ENCODE measurements around the gene CFAP58.

Gene CFAP58

DNA sequence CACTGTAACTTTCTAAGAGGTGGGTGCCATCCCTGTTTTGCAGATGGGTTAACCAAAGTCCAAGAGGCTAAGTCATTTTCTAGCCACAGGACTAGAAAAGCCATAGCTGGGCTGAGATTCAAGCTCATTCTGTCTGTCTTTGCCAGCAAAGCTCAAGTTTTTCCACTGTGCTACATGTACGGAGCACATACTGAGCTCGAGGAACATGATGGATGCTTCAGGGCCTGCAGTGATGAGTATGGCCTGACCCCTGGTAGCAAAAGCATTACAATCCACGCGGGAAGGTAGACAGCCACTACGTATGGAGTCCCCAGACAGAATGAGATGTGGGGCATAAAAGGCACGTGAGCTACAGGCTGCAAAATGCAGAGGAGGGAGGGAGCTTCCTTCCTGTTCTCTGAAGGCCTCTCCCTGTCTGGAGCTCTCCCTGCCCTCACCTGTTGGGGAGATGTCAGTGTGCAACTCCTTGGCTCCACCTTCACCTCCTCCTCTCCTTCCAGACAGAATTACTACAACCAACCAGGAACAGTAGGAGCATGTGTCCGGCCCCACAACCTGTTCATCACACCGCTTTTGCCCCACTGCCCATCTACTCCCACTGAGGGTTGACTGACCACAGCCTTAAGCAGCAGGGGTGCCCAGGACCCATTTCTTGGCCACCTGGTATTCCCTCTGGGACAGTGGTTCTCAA lies 31.8 kb upstream of the CFAP58 start:
- peaks cover 11% of the 10 kb centered on the region for H3K4me1 ChIP-seq (ENCODE audit: low read depth, poor library complexity, severe bottlenecking)

DNA sequence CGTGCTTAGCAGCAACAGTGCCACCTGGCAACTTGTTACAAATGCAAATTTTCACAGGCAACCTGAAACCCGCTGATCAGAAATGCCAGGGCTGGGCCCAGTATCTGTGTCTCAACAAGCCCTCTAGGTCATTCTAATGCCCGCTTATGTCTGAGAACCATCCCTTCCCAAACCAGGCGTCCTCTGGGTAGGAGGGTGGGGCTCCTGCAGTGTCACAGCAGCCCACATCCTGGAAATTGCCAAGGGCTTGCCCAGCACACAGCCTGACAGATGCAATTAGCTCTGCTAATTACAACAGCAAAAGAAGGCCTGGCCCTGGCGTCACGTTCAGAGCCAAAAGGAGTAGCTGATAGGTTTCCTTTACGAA lies 31.2 kb upstream of the CFAP58 start:
- Histone ChIP-seq H3K27ac (no peak overlapping the region), H4K20me1 (ENCODE audit: insufficient read depth) (no peaks in the 10 kb centered on the region)

More for the DNA sequence above, 31.8 kb upstream of the CFAP58 start:
- H3K27me3 ChIP-seq (ENCODE audit: insufficient read depth, low read depth) = no peaks in the 10 kb centered on the region
- TF ChIP-seq, protein P1, sequence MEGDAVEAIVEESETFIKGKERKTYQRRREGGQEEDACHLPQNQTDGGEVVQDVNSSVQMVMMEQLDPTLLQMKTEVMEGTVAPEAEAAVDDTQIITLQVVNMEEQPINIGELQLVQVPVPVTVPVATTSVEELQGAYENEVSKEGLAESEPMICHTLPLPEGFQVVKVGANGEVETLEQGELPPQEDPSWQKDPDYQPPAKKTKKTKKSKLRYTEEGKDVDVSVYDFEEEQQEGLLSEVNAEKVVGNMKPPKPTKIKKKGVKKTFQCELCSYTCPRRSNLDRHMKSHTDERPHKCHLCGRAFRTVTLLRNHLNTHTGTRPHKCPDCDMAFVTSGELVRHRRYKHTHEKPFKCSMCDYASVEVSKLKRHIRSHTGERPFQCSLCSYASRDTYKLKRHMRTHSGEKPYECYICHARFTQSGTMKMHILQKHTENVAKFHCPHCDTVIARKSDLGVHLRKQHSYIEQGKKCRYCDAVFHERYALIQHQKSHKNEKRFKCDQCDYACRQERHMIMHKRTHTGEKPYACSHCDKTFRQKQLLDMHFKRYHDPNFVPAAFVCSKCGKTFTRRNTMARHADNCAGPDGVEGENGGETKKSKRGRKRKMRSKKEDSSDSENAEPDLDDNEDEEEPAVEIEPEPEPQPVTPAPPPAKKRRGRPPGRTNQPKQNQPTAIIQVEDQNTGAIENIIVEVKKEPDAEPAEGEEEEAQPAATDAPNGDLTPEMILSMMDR (conservative IDR thresholded peaks at IDR 0.05; ENCODE audit: low read depth, low read length) = no peak
- H3K79me2 ChIP-seq (ENCODE audit: insufficient read depth, low read depth) = no peaks in the 10 kb centered on the region
- no peak overlapping the region for H3K27ac ChIP-seq
- no peak overlapping the region; the same call in 1 of the 2 replicates for H3K4me2 ChIP-seq
- no peak overlapping the region for H3K4me3 ChIP-seq (IDR thresholded peaks at IDR 0.05; ENCODE audit: insufficient read depth, low read depth, low read length)
- no peak overlapping the region for H3K9ac ChIP-seq
- no peaks in the 10 kb centered on the region for H3K36me3 ChIP-seq (ENCODE audit: insufficient read depth)
- H4K20me1 ChIP-seq (ENCODE audit: insufficient read depth) = no peaks in the 10 kb centered on the region
- H2AFZ ChIP-seq (ENCODE audit: low read depth) = no peak overlapping the region

DNA sequence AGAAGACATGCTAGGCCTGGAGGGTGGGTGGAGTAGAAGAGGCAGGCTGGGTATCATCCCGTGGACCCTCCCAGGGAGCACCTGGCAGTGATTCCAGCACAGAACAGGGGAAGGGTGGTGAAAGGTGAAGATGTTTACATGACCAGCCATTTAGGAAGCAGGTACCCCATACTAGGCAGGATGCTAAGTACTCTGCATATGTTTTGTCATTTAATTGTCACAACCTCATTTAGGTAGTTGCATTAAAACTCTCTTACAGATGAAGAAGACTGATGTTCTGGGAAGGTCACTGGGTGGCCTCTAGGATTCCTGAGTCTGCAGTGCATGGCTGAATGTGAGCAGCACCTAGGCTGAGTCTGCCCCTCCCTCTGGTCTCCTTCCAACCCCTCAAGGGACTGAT lies 30.5 kb upstream of the CFAP58 start:
- no peak overlapping the region for H3K9ac ChIP-seq
- no peak overlapping the region for H3K4me2 ChIP-seq
- TF ChIP-seq, protein P1 (conservative IDR thresholded peaks at IDR 0.05; ENCODE audit: low read depth, low read length) = no peak
- H3K79me2 ChIP-seq (ENCODE audit: insufficient read depth, low read depth) = no peaks in the 10 kb centered on the region
- no peaks in the 10 kb centered on the region for H4K20me1 ChIP-seq (ENCODE audit: insufficient read depth)
- H3K27me3 ChIP-seq (ENCODE audit: insufficient read depth, low read depth) = no peaks in the 10 kb centered on the region
- H2AFZ ChIP-seq (ENCODE audit: low read depth) = no peak overlapping the region
- H3K27ac ChIP-seq = no peak overlapping the region
- peaks cover 11% of the 10 kb centered on the region for H3K4me1 ChIP-seq (ENCODE audit: low read depth, poor library complexity, severe bottlenecking)
- H3K4me3 ChIP-seq (IDR thresholded peaks at IDR 0.05; ENCODE audit: insufficient read depth, low read depth, low read length) = no peak overlapping the region
- H3K36me3 ChIP-seq (ENCODE audit: insufficient read depth) = no peaks in the 10 kb centered on the region

More for the DNA sequence above, 31.2 kb upstream of the CFAP58 start:
- no peaks in the 10 kb centered on the region for H3K36me3 ChIP-seq (ENCODE audit: insufficient read depth)
- peaks cover 11% of the 10 kb centered on the region for H3K4me1 ChIP-seq (ENCODE audit: low read depth, poor library complexity, severe bottlenecking)
- H3K4me2 ChIP-seq = no peak overlapping the region
- H2AFZ ChIP-seq (ENCODE audit: low read depth) = no peak overlapping the region
- TF ChIP-seq, protein P1 (conservative IDR thresholded peaks at IDR 0.05; ENCODE audit: low read depth, low read length) = no peak
- no peak overlapping the region for H3K9ac ChIP-seq
- H3K4me3 ChIP-seq (IDR thresholded peaks at IDR 0.05; ENCODE audit: insufficient read depth, low read depth, low read length) = no peak overlapping the region
- H3K27me3 ChIP-seq (ENCODE audit: insufficient read depth, low read depth) = no peaks in the 10 kb centered on the region
- H3K79me2 ChIP-seq (ENCODE audit: insufficient read depth, low read depth) = no peaks in the 10 kb centered on the region

DNA sequence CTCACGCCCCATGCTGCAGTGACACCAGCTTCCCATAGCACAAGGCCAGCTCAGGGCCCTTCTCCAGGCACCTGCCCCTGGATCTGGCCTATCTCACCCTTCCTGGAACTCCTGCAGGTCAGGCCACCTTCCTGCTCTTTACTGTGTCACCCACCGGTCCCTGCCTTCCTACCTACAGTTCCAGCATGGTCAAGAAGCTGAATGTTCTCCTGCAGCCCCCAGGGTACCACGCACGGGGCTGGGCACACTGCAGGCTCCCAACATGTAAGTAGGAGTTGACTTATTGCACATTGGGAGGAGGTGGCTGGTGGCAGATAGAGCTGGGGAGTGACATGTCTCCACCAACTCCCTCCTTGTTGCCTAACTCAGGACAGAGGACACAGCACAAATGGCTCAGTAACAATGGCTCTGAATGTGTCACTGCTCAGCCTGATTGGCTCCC lies 29.9 kb upstream of the CFAP58 start:
- Histone ChIP-seq H2AFZ (ENCODE audit: low read depth) (no peak overlapping the region), H3K27me3 (ENCODE audit: insufficient read depth, low read depth) (no peaks in the 10 kb centered on the region), H3K4me2 (no peak overlapping the region), H3K79me2 (ENCODE audit: insufficient read depth, low read depth) (no peaks in the 10 kb centered on the region), H4K20me1 (ENCODE audit: insufficient read depth) (no peaks in the 10 kb centered on the region), H3K4me3 (IDR thresholded peaks at IDR 0.05; ENCODE audit: insufficient read depth, low read depth, low read length) (no peak overlapping the region), H3K9ac (no peak overlapping the region), H3K36me3 (ENCODE audit: insufficient read depth) (no peaks in the 10 kb centered on the region), H3K4me1 (ENCODE audit: low read depth, poor library complexity, severe bottlenecking) (peaks cover 11% of the 10 kb centered on the region), H3K27ac (no peak overlapping the region)
- TF ChIP-seq, protein P1 (conservative IDR thresholded peaks at IDR 0.05; ENCODE audit: low read depth, low read length) = no peak
